OCI-LY7 (cell line): Measurements from ENCODE around the gene WAS.

Experiments
- EZH2phosphoT487 ChIP-seq: fragments of 200-600 bp; sonication (generic); IDR thresholded peaks from 2 replicates; pipeline ENCODE4 v1.6.1; 2018; ENCODE audit warnings: low read depth, borderline replicate concordance, mild to moderate bottlenecking, mixed run types, antibody characterized with exemption, low read length, moderate library complexity, mixed read lengths
- TF ChIP-seq, protein P1 (sequence below): fragments of 200-600 bp; sonication (generic); conservative IDR thresholded peaks from 2 replicates; pipeline ENCODE4 v1.5.1; 2014; ENCODE audit warnings: mild to moderate bottlenecking, antibody characterized with exemption, low read length, moderate library complexity, mixed read lengths

DNA sequence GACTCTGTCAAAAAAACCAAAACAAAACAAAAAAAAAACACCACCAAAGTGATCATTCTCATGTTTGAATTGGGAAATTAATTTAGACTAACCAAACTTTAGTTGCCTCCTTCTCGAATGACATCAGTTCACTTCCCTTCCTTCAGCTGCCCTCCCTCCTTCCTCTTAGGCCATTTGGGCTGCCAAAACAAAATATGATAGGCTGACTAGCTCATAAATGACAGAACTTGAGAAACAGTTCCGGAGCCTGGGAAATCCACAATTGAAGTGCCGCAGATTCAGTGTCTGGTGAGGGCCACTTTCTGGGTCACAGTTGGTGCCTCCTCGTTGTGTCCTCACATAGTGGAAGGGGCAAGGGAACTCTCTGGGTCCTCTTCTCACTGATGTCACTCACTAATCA lies 16.1 kb upstream of the WAS start:
- TF ChIP-seq, protein P1, sequence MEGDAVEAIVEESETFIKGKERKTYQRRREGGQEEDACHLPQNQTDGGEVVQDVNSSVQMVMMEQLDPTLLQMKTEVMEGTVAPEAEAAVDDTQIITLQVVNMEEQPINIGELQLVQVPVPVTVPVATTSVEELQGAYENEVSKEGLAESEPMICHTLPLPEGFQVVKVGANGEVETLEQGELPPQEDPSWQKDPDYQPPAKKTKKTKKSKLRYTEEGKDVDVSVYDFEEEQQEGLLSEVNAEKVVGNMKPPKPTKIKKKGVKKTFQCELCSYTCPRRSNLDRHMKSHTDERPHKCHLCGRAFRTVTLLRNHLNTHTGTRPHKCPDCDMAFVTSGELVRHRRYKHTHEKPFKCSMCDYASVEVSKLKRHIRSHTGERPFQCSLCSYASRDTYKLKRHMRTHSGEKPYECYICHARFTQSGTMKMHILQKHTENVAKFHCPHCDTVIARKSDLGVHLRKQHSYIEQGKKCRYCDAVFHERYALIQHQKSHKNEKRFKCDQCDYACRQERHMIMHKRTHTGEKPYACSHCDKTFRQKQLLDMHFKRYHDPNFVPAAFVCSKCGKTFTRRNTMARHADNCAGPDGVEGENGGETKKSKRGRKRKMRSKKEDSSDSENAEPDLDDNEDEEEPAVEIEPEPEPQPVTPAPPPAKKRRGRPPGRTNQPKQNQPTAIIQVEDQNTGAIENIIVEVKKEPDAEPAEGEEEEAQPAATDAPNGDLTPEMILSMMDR: no peak
- TF ChIP-seq EZH2phosphoT487: no peak
